Panc1 (cell line): ENCODE data around the gene BTBD18. TPM values are rescaled to one million over a fixed set of nuclear protein-coding genes. Genes with fewer than 3 reads are reported as not detected.

ENCODE experiments used
- ATAC-seq: fragments of 200-7000 bp; cut with Tn5 transposase; 2 replicates; pipeline ENCODE4 v1.9.1; 2020; ENCODE audit warnings: mild to moderate bottlenecking, moderate library complexity
- BruUV-seq: library from RNA; stranded (reverse); fragments of 400-500 nt; replicated peaks from 2 replicates; lab custom pipeline; 2021; lab: Mats Ljungman, UMichigan
- CTCF ChIA-PET: fragments of 300-600 bp; sonication (Branson Sonifier 250); formaldehyde crosslinking; loops from one replicate; lab custom pipeline; 2022; ENCODE audit warnings: antibody characterized with exemption; lab: Charles Lee
- POLR2A ChIA-PET: fragments of 300-600 bp; sonication (Branson Sonifier 250); formaldehyde crosslinking; loops from one replicate; lab custom pipeline; 2022; ENCODE audit warnings: antibody characterized with exemption; lab: Charles Lee
- DNase-seq: peaks from one replicate; pipeline ENCODE4 v3.0.0-alpha.2; 2010; ENCODE audit warnings: low read depth, low spot score
- H3K27ac ChIP-seq: 2 replicates; pipeline ENCODE4 v1.5.1; 2011; ENCODE audit warnings: mild to moderate bottlenecking, low read length, inconsistent platforms
- H3K27me3 ChIP-seq: fragments of 200-500 bp; sonication (Bioruptor generic); 2 replicates; pipeline ENCODE4 v1.6.0; 2014; ENCODE audit warnings: low read length, inconsistent platforms; ENCODE audit not compliant: control insufficient read depth, insufficient read depth
- H3K36me3 ChIP-seq: fragments of 200-500 bp; sonication (Bioruptor generic); 2 replicates; pipeline ENCODE4 v1.5.1; 2014; ENCODE audit warnings: inconsistent platforms, mild to moderate bottlenecking, low read length, moderate library complexity; ENCODE audit not compliant: control insufficient read depth, insufficient read depth
- H3K4me1 ChIP-seq: 2 replicates; pipeline ENCODE4 v1.5.1; 2011; ENCODE audit warnings: inconsistent platforms, mild to moderate bottlenecking, low read length, moderate library complexity; ENCODE audit not compliant: control insufficient read depth, insufficient read depth
- H3K4me3 ChIP-seq, 2 experiments: 2 replicates each; pipeline ENCODE4 v1.5.1; 2011 to 2012; ENCODE audit warnings: low read depth in 2 of 2, low read length in 2 of 2, mild to moderate bottlenecking in 2 of 2, inconsistent platforms in 1 of 2, moderate library complexity in 1 of 2
- H3K9me3 ChIP-seq: fragments of 200-500 bp; sonication (Bioruptor generic); 2 replicates; pipeline ENCODE4 v1.5.1; 2014; ENCODE audit warnings: low read depth, mild to moderate bottlenecking, inconsistent platforms, low read length, moderate library complexity; ENCODE audit not compliant: control insufficient read depth, insufficient read depth
- POLR2AphosphoS5 ChIP-seq: IDR thresholded peaks from 2 replicates; pipeline ENCODE4 v1.6.1; 2012; ENCODE audit warnings: mild to moderate bottlenecking, low read depth, low read length, moderate library complexity
- SIN3A ChIP-seq: IDR thresholded peaks from 2 replicates; pipeline ENCODE4 v1.6.1; 2012; ENCODE audit warnings: low read depth, mild to moderate bottlenecking, low read length, moderate library complexity, borderline replicate concordance; ENCODE audit not compliant: insufficient read depth
- TCF7L2 ChIP-seq: IDR thresholded peaks from 2 replicates; pipeline ENCODE4 v1.6.1; 2011; ENCODE audit warnings: mild to moderate bottlenecking, low read depth, low read length, inconsistent platforms
- in situ Hi-C: cut with HindIII; loops from 2 replicates; pipeline ENCODE4 v1.10.0; 2016; ENCODE audit warnings: low sequenced_read_pairs, low pct_unique_long_range_greater_than_20kb
- intact Hi-C: fragments of 100-400 bp; cut with micrococcal nuclease; formaldehyde crosslinking; loops from one replicate; pipeline ENCODE4 v1.10.0; 2022; ENCODE audit not compliant: unreplicated experiment
- total RNA-seq: library from RNA; stranded (reverse); gene quantifications from one replicate; pipeline ENCODE4 v1.2.1, GENCODE V29; 2021; ENCODE audit not compliant: unreplicated experiment
- TF ChIP-seq, protein P1 (sequence below): fragments of 450-650 bp; IDR thresholded peaks from 2 replicates; pipeline ENCODE4 v1.5.1; 2017; ENCODE audit warnings: mild to moderate bottlenecking
- TF ChIP-seq, protein P2 (sequence below), 2 experiments: IDR thresholded peaks; 2 replicates each; pipeline ENCODE4 v1.6.1; 2011 to 2012; ENCODE audit warnings: low read depth in 2 of 2, control low read depth in 1 of 2, low read length in 1 of 2, mild to moderate bottlenecking in 1 of 2, moderate library complexity in 1 of 2; ENCODE audit not compliant: insufficient read depth in 1 of 2

The BTBD18 gene
- total RNA-seq, 1 experiment from 2014 or later = not detected

DNA sequence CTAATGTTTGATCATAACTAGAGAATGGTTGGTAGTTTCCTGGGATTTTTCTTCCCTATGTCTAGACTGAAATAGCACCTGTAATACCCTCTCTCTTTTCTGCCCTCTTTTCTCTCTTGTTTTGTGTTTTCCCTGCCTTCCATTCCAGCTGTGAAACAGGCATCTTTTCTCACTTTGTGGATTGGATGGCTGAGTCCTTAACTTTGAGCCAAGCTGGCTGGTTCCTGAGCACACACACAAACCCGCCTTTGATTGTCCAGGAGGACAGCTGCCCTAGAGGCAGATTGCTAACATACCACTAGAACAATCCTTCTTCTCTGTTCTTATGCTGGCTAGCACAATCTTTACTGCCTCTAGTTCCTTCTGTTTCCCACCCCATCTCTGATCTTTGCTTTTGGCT lies 27.7 kb upstream of the BTBD18 start:
- H3K36me3 ChIP-seq = no peaks in the 10 kb centered on the region; the same call in 1 of the 2 replicates
- intact Hi-C loops (no loop called here), in situ Hi-C loops (no loop called here)
- ChIA-PET CTCF (interaction anchor here (0.8 to 1.2 kb wide), 2 partner anchors 20 to 28 kb away, joined by 4 read pairs; partner anchors contain the start of gene BTBD18), POLR2A (interaction anchor here (0.7 to 2.1 kb wide), 3 partner anchors 11 to 24 kb away, joined by 3 to 22 read pairs (median 3); partner anchors contain the start of gene CTNND1)
- H3K27ac ChIP-seq = peak overlapping the region; percentile 99
- H3K9me3 ChIP-seq = no peaks in the 10 kb centered on the region
- no TSS peak for BruUV-seq
- DNase-seq = no peak
- peaks cover 81% of the 10 kb centered on the region for H3K4me1 ChIP-seq
- TF ChIP-seq POLR2AphosphoS5 (no peak; the same call in 1 of the 2 replicates), TCF7L2 (peak; percentile 83), SIN3A (no peak)
- TF ChIP-seq, protein P1, sequence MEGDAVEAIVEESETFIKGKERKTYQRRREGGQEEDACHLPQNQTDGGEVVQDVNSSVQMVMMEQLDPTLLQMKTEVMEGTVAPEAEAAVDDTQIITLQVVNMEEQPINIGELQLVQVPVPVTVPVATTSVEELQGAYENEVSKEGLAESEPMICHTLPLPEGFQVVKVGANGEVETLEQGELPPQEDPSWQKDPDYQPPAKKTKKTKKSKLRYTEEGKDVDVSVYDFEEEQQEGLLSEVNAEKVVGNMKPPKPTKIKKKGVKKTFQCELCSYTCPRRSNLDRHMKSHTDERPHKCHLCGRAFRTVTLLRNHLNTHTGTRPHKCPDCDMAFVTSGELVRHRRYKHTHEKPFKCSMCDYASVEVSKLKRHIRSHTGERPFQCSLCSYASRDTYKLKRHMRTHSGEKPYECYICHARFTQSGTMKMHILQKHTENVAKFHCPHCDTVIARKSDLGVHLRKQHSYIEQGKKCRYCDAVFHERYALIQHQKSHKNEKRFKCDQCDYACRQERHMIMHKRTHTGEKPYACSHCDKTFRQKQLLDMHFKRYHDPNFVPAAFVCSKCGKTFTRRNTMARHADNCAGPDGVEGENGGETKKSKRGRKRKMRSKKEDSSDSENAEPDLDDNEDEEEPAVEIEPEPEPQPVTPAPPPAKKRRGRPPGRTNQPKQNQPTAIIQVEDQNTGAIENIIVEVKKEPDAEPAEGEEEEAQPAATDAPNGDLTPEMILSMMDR = no peak
- TF ChIP-seq, protein P2, sequence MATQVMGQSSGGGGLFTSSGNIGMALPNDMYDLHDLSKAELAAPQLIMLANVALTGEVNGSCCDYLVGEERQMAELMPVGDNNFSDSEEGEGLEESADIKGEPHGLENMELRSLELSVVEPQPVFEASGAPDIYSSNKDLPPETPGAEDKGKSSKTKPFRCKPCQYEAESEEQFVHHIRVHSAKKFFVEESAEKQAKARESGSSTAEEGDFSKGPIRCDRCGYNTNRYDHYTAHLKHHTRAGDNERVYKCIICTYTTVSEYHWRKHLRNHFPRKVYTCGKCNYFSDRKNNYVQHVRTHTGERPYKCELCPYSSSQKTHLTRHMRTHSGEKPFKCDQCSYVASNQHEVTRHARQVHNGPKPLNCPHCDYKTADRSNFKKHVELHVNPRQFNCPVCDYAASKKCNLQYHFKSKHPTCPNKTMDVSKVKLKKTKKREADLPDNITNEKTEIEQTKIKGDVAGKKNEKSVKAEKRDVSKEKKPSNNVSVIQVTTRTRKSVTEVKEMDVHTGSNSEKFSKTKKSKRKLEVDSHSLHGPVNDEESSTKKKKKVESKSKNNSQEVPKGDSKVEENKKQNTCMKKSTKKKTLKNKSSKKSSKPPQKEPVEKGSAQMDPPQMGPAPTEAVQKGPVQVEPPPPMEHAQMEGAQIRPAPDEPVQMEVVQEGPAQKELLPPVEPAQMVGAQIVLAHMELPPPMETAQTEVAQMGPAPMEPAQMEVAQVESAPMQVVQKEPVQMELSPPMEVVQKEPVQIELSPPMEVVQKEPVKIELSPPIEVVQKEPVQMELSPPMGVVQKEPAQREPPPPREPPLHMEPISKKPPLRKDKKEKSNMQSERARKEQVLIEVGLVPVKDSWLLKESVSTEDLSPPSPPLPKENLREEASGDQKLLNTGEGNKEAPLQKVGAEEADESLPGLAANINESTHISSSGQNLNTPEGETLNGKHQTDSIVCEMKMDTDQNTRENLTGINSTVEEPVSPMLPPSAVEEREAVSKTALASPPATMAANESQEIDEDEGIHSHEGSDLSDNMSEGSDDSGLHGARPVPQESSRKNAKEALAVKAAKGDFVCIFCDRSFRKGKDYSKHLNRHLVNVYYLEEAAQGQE (IDR thresholded peaks at IDR 0.05; ENCODE audit: insufficient read depth in 1 of 2, low read depth in 2 of 2, low read length in 1 of 2) = no peak
- peak overlapping the region; percentile 30 to 43 for H3K4me3 ChIP-seq
- ATAC-seq = peak; percentile 54; the same call in 1 of the 2 replicates
- no peaks in the 10 kb centered on the region for H3K27me3 ChIP-seq

DNA sequence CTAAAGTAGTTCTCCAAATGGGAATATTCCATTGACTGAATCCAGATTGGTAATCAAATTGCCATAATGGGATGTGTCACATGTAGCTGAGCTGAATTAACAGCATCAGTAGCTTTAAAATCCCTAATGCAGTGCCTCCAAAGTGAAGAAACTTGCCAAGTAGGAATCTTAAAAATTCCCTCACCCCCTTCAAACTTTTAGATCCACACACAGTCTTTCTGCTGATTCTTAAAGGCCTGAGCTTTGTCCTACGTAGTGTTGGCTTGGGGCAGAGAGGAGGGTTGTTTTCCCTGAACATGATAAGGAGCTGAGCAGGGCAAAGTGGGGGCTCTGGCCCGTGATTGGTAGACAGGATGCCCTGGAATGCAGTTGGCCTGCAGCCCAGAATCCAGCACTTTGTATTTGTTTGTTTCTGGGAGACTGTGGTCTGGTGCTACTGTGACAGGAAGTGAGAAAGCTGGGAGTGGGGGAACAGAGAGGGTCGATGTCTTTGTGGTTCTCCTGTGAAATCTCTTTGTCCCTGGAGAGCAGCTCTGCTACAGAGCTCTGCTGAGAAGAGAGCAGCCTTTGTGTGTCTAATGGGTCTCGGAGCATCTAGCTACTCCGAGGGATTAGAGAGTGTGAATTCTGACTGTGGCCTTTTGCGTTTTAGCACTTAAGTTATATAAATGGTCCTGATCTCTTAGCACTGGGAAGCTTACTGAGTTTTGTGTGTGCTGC lies 26.9 kb upstream of the BTBD18 start:
- Histone ChIP-seq H3K9me3 (no peaks in the 10 kb centered on the region), H3K4me1 (peaks cover 86% of the 10 kb centered on the region), H3K4me3 (peak overlapping the region; percentile 30 to 43), H3K36me3 (no peaks in the 10 kb centered on the region; the same call in 1 of the 2 replicates), H3K27me3 (no peaks in the 10 kb centered on the region), H3K27ac (peak overlapping the region; percentile 99)
- peak; percentile 87; the same call in 1 of the 2 replicates for TF ChIP-seq SIN3A
- TF ChIP-seq POLR2AphosphoS5 = peak; percentile 82
- peak; percentile 60; the same call in 1 of the 2 replicates for TF ChIP-seq TCF7L2
- TF ChIP-seq, protein P1 = no peak
- ChIA-PET POLR2A (interaction anchor here (0.6 to 2.1 kb wide), 8 partner anchors 9 to 456 kb away, joined by 3 to 22 read pairs (median 4); partner anchors contain the start of gene CTNND1), CTCF (interaction anchor here (0.6 to 0.9 kb wide), 4 partner anchors 14 to 27 kb away, joined by 3 to 6 read pairs (median 4); partner anchors contain the start of gene BTBD18)
- no TSS peak for BruUV-seq
- peak; percentile 94 for ATAC-seq
- intact Hi-C loops = no loop called here
- DNase-seq = peak; percentile 78
- in situ Hi-C loops = no loop called here
